Measurements from ENCODE around the gene PHACTR2.

- TF ChIP-seq CTCF (IDR thresholded peaks at IDR 0.05; ENCODE audit: borderline replicate concordance, extremely low read depth, low read length, poor library complexity, severe bottlenecking) (no peak), EZH2 (IDR thresholded peaks at IDR 0.05; ENCODE audit: borderline replicate concordance, low read depth, low read length, severe bottlenecking) (no peak)
Measured at GRCh38 chr6:143759666-143760065, 81.9 kb downstream of the PHACTR2 start.
